Cardiac fibroblast (primary cell): ENCODE data around the gene PLA2G1B.
A peak's percentile ranks its signal among the peaks of the same experiment; 100 is the strongest.

ENCODE experiments used
- DNase-seq, 2 donors: peaks; one replicate each; pipeline versions ENCODE4 v3.0.0 to v3.0.0-alpha.2; 2010; ENCODE audit warnings: low read depth in 2 of 2
- H3K4me3 ChIP-seq, 2 donors: replicated peaks in 1 of 2; 1 replicate in 1 of 2; 2 replicates in 1 of 2; pipeline ENCODE4 v1.5.1; 2011; ENCODE audit warnings: low read depth in 2 of 2, low read length in 2 of 2, mild to moderate bottlenecking in 2 of 2, moderate library complexity in 1 of 2
- TF ChIP-seq, protein P1 (sequence below): IDR thresholded peaks from one replicate; pipeline ENCODE4 v1.5.1; 2011; ENCODE audit warnings: low read depth, mild to moderate bottlenecking, low read length, inconsistent platforms

PLA2G1B gene

GRCh38 chr12:120365675-120366340 lies 38.2 kb upstream of the PLA2G1B start:
- DNase-seq: no peak
- TF ChIP-seq, protein P1, sequence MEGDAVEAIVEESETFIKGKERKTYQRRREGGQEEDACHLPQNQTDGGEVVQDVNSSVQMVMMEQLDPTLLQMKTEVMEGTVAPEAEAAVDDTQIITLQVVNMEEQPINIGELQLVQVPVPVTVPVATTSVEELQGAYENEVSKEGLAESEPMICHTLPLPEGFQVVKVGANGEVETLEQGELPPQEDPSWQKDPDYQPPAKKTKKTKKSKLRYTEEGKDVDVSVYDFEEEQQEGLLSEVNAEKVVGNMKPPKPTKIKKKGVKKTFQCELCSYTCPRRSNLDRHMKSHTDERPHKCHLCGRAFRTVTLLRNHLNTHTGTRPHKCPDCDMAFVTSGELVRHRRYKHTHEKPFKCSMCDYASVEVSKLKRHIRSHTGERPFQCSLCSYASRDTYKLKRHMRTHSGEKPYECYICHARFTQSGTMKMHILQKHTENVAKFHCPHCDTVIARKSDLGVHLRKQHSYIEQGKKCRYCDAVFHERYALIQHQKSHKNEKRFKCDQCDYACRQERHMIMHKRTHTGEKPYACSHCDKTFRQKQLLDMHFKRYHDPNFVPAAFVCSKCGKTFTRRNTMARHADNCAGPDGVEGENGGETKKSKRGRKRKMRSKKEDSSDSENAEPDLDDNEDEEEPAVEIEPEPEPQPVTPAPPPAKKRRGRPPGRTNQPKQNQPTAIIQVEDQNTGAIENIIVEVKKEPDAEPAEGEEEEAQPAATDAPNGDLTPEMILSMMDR: no peak
- H3K4me3 ChIP-seq: no peak overlapping the region

DNA sequence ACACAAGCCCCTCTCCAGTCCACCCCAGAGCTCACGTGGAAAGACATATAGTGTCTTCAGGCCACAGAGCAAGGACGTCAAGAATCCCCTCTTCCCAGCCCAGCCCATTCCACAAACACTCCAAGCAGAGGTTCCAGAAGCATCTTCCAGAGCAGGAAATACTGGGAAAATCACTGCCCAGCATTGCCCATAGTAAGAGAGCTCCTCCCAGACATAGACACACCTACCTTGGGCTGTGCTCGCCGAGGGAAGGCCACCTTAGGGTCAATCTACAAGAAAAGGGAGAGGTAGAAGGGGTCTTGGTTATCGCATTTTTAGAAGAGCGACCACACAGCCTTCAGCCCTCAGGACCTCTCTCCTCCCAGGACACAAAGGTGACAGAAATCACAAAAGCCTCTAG lies 36.9 kb upstream of the PLA2G1B start:
- H3K4me3 ChIP-seq: no peak overlapping the region
- TF ChIP-seq, protein P1: no peak

GRCh38 chr12:120363274-120363855 lies 35.8 kb upstream of the PLA2G1B start:
- no peak for DNase-seq
- no peak overlapping the region for H3K4me3 ChIP-seq
- TF ChIP-seq, protein P1: no peak

More for the DNA sequence above, 36.9 kb upstream of the PLA2G1B start:
- DNase-seq: no peak

DNA sequence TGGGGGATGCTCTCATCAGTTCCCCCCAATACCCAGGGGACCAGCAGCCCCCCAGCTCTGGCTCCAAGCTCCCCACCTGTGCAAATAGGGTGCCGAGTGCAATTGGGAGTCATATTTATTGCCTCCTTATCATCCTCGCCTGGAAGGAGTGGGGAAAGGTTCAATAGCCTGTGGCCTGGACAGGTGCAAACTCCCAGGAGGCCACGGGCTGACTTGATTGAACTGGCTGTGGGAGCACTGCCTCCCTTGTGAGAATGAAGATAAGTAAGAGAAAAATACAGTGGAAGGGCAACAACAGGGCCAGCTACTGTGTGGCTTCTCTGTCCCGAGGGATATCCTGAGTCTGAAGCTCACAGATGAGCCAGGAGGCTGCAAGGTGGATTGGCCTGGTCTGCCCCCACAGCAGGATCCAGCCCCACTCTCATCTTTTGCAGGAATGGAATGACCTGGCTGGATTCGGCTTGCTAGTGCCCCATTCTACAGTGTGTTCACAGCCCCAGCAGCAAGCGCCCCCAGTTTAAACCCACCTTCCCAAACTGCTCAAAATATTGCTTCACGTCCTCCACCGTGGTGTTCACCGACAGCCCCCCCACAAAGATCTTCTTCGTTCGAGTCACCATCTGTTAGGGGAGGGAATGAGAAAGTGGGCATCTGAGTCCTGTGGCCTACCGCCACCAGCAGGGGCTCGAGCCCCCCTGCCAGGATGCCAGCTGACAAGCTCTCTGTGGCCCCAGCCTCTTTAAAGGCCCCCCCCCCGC lies 35.1 kb upstream of the PLA2G1B start:
- no peak for DNase-seq
- H3K4me3 ChIP-seq: no peak overlapping the region
- TF ChIP-seq, protein P1: no peak

GRCh38 chr12:120361506-120362208 lies 34.1 kb upstream of the PLA2G1B start:
- DNase-seq: peak; percentile 74 to 83
- TF ChIP-seq, protein P1: no peak
- H3K4me3 ChIP-seq: peak overlapping the region; percentile 22 to 32

- TF ChIP-seq, protein P1: no peak
- no peak overlapping the region for H3K4me3 ChIP-seq
- no peak for DNase-seq
Observed at GRCh38 chr12:120359128-120359527, 31.5 kb upstream of the PLA2G1B start.
